Endodermal cell (in vitro differentiated cells): Measurements from ENCODE around the gene BPIFB4. TPM values are rescaled to one million over a fixed set of nuclear protein-coding genes. Genes with fewer than 3 reads are reported as not detected.

Experiments
- DNase-seq: peaks from one replicate; pipeline ENCODE4 v3.0.0-alpha.2; 2017
- H3K27ac ChIP-seq: 2 replicates; pipeline ENCODE4 v1.5.1; 2013; ENCODE audit warnings: mild to moderate bottlenecking, low read depth, low read length, moderate library complexity
- H3K27me3 ChIP-seq: 2 replicates; pipeline ENCODE4 v1.6.1; 2013; ENCODE audit warnings: mild to moderate bottlenecking, low read length, moderate library complexity; ENCODE audit not compliant: insufficient read depth, control insufficient read depth, poor library complexity, severe bottlenecking
- H3K36me3 ChIP-seq: 2 replicates; pipeline ENCODE4 v1.7.0; 2013; ENCODE audit warnings: mild to moderate bottlenecking, low read length, moderate library complexity; ENCODE audit not compliant: control insufficient read depth, insufficient read depth
- H3K4me1 ChIP-seq: one replicate; pipeline ENCODE4 v1.7.0; 2013; ENCODE audit warnings: low read length; ENCODE audit not compliant: control insufficient read depth, insufficient read depth
- H3K4me3 ChIP-seq: 2 replicates; pipeline ENCODE4 v1.5.1; 2013; ENCODE audit warnings: mild to moderate bottlenecking, low read length, moderate library complexity
- H3K9ac ChIP-seq: 2 replicates; pipeline ENCODE4 v1.6.1; 2013; ENCODE audit warnings: mild to moderate bottlenecking, low read length, moderate library complexity; ENCODE audit not compliant: poor library complexity, severe bottlenecking; ENCODE audit errors: extremely low read depth
- H3K9me3 ChIP-seq: 2 replicates; pipeline ENCODE4 v1.6.1; 2013; ENCODE audit warnings: mild to moderate bottlenecking, low read length, moderate library complexity; ENCODE audit not compliant: control insufficient read depth
- H3K27ac Mint-ChIP-seq: 2 replicates; pipeline ENCODE4 v1.8.0; 2020; ENCODE audit warnings: mixed read lengths
- H3K27me3 Mint-ChIP-seq: 2 replicates; pipeline ENCODE4 v1.8.0; 2021; ENCODE audit warnings: mild to moderate bottlenecking, mixed read lengths; ENCODE audit not compliant: insufficient read depth
- H3K36me3 Mint-ChIP-seq: 2 replicates; pipeline ENCODE4 v1.8.0; 2020; ENCODE audit warnings: low read depth, mixed read lengths
- H3K4me1 Mint-ChIP-seq: 2 replicates; pipeline ENCODE4 v1.8.0; 2020; ENCODE audit warnings: mixed read lengths
- H3K4me3 Mint-ChIP-seq: 2 replicates; pipeline ENCODE4 v1.8.0; 2020; ENCODE audit warnings: mild to moderate bottlenecking, moderate library complexity, mixed read lengths
- H3K9me3 Mint-ChIP-seq: 2 replicates; pipeline ENCODE4 v1.8.0; 2020; ENCODE audit warnings: mild to moderate bottlenecking, mixed read lengths
- WGBS, 2 experiments: methylation state at CpG; one replicate each; pipeline versions ENCODE4 v1.1.5 to v1.1.7; 2013; ENCODE audit warnings: missing lambda C conversion rate in 2 of 2, mixed read lengths in 1 of 2; ENCODE audit not compliant: insufficient coverage in 1 of 2, insufficient read length in 1 of 2; 5-methylcytosine and 5-hydroxymethylcytosine counted together
- total RNA-seq, 2 donors: library from RNA; stranded (reverse); fragmentation: NEBNext Ultra II Directional in 1 of 2; extraction: Animal tissue kit (Norgen Biotek cat#: 25700) in 1 of 2; gene quantifications; 2 replicates in 1 of 2; 3 replicates in 1 of 2; pipeline ENCODE4 v1.2.1, GENCODE V29; 2021
- TF ChIP-seq, protein P1 (sequence below): fragments of 200-600 bp; sonication (generic); conservative IDR thresholded peaks from 2 replicates; pipeline ENCODE4 v1.5.0; 2021; ENCODE audit warnings: antibody characterized with exemption, mild to moderate bottlenecking

Gene BPIFB4
- total RNA-seq, 2 donors from 2014 or later, result 0.22 TPM; not detected in 1

DNA sequence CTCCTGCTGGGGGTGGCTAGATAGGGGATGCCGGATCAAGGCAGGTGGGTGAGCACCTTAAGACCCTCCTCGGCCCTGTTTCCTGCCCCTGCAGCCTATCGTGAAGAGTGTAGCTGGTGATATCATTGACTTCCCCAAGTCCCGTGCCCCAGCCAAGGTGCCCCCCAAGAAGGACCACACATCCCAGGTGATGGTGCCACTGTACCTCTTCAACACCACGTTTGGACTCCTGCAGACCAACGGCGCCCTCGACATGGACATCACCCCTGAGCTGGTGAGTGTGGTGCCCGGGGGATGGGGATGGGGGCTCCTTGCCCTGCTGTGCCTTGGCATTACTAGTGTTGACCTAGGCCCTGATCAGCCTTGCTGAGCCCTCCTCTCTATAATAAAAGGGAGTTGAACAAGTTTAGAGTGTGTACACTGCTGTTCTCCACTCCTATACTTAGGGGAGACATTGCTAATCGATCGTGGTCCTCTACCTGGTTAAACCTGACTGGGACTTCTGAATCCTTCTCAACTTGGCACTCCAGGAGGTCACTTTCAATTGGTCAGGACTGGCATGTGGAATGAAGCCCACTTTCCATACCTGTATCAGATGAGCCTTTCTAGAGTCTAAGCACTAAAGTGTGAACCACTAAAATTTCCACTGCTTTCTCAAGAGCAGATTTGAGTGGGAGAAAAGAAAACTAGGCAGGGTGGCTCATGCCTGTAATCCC, 14.7 kb upstream of the BPIFB4 start:
- Mint-ChIP-seq H3K4me3 (no peak overlapping the region), H3K27me3 (no peaks in the 10 kb centered on the region), H3K9me3 (no peaks in the 10 kb centered on the region), H3K27ac (no peak overlapping the region), H3K36me3 (no peaks in the 10 kb centered on the region), H3K4me1 (peaks cover 2% of the 10 kb centered on the region)
- no peaks in the 10 kb centered on the region for H3K9me3 ChIP-seq
- no peak overlapping the region for H3K27ac ChIP-seq
- no peaks in the 10 kb centered on the region for H3K36me3 ChIP-seq
- WGBS, 2 experiments, result 92 to 97% methylated on average over 8 to 11 of the region's 11 CpGs
- no peaks in the 10 kb centered on the region for H3K27me3 ChIP-seq
- H3K9ac ChIP-seq, result no peak overlapping the region
- H3K4me3 ChIP-seq, result no peak overlapping the region
- no peak for DNase-seq
- TF ChIP-seq, protein P1, sequence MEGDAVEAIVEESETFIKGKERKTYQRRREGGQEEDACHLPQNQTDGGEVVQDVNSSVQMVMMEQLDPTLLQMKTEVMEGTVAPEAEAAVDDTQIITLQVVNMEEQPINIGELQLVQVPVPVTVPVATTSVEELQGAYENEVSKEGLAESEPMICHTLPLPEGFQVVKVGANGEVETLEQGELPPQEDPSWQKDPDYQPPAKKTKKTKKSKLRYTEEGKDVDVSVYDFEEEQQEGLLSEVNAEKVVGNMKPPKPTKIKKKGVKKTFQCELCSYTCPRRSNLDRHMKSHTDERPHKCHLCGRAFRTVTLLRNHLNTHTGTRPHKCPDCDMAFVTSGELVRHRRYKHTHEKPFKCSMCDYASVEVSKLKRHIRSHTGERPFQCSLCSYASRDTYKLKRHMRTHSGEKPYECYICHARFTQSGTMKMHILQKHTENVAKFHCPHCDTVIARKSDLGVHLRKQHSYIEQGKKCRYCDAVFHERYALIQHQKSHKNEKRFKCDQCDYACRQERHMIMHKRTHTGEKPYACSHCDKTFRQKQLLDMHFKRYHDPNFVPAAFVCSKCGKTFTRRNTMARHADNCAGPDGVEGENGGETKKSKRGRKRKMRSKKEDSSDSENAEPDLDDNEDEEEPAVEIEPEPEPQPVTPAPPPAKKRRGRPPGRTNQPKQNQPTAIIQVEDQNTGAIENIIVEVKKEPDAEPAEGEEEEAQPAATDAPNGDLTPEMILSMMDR, result no peak
- H3K4me1 ChIP-seq, result no peaks in the 10 kb centered on the region

DNA sequence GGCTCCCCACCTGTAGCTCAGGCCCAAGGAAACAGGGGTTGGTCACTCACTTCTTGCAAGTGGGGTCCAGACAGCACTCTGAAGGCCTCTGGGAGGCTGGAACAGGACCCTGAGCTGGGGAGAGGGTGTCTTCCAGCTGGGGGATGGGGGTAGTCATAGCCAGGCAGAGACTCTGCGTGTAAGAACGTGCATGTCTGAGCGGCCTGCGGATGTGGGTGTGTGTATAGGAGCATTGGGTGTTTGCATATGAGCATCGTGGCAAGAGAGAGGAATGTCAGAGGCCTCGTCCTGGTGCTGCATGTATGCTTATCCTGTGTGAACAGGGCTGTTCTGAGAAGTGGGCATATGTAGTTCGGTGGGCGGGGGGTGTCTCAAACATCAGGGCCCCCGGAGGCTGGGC, 13.7 kb upstream of the BPIFB4 start:
- peaks cover 2% of the 10 kb centered on the region for H3K4me1 Mint-ChIP-seq
- Histone ChIP-seq H3K27ac (no peak overlapping the region), H3K27me3 (no peaks in the 10 kb centered on the region), H3K4me1 (no peaks in the 10 kb centered on the region), H3K9ac (no peak overlapping the region), H3K9me3 (no peaks in the 10 kb centered on the region), H3K36me3 (no peaks in the 10 kb centered on the region), H3K4me3 (no peak overlapping the region)
- H3K36me3 Mint-ChIP-seq, result no peaks in the 10 kb centered on the region
- TF ChIP-seq, protein P1, result no peak
- DNase-seq, result no peak
- H3K4me3 Mint-ChIP-seq, result no peak overlapping the region
- WGBS, 2 experiments, result 91 to 94% methylated on average over 6 to 9 of the region's 9 CpGs
- H3K9me3 Mint-ChIP-seq, result no peaks in the 10 kb centered on the region
- no peaks in the 10 kb centered on the region for H3K27me3 Mint-ChIP-seq
- no peak overlapping the region for H3K27ac Mint-ChIP-seq

DNA sequence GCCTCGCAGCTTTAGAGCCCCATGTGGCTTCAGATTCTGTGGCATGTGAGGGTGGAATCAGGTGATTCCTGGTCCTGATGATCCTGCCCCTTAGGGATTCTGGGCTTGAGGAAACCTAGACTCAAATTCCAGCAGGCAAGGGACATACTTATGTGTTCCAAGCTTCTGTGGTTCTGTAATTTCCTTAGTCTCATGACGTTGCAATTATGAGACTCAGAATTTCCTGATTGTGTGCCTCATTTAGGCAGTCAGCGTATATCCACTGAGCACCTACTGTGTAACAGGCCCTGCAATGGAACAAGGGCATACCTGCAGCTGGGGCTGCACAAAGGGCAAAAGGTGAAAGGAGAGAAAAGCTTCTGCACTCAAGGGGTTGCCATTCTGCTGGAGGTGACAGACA, 11.6 kb upstream of the BPIFB4 start:
- DNase-seq, result no peak
- no peaks in the 10 kb centered on the region for H3K9me3 ChIP-seq
- no peaks in the 10 kb centered on the region for H3K27me3 Mint-ChIP-seq
- no peak overlapping the region for H3K4me3 ChIP-seq
- no peaks in the 10 kb centered on the region for H3K36me3 Mint-ChIP-seq
- H3K9me3 Mint-ChIP-seq, result no peaks in the 10 kb centered on the region
- no peak overlapping the region for H3K27ac Mint-ChIP-seq
- H3K4me1 Mint-ChIP-seq, result peaks cover 2% of the 10 kb centered on the region
- 91 to 94% methylated on average over 3 of the region's 3 CpGs for WGBS, 2 experiments
- H3K27ac ChIP-seq, result no peak overlapping the region
- TF ChIP-seq, protein P1, result no peak
- H3K27me3 ChIP-seq, result no peaks in the 10 kb centered on the region
- no peak overlapping the region for H3K4me3 Mint-ChIP-seq
- no peaks in the 10 kb centered on the region for H3K36me3 ChIP-seq
- no peak overlapping the region for H3K9ac ChIP-seq
- no peaks in the 10 kb centered on the region for H3K4me1 ChIP-seq
